ENCODE measurements around the gene FCRL1.

The FCRL1 gene

GRCh38 chr1:157775101-157775870 lies 44.6 kb downstream of the FCRL1 start:
- no peaks in the 10 kb centered on the region for H3K36me3 Mint-ChIP-seq (ENCODE audit: low read depth)
- H3K27me3 Mint-ChIP-seq (ENCODE audit: low read depth), result peaks cover 4% of the 10 kb centered on the region
- H3K9me3 Mint-ChIP-seq, result no peaks in the 10 kb centered on the region
- no peak overlapping the region for H3K27ac Mint-ChIP-seq
- no peak overlapping the region for H3K4me3 Mint-ChIP-seq
- no peaks in the 10 kb centered on the region for H3K4me1 Mint-ChIP-seq (ENCODE audit: low read depth)

DNA sequence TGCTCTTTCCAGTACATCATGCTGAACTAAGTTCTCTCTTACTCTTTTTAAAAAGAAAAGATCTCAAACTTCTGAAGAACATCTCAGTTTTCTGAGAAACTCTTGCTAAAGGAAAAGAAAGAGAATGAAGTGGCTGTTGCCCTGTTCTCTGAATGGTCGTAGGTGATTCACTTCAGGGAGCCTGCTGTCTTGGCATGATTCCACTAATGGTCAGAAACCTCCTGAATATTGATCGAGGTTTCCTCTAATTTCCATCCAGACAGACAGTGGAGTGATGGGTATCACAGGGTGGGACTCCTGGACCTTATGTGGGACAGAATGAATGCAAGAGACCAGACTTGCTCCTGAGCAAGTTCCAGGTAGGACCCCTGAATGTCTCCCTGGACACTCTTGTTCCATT lies 45.5 kb downstream of the FCRL1 start:
- Mint-ChIP-seq H3K27ac (no peak overlapping the region), H3K4me1 (ENCODE audit: low read depth) (no peaks in the 10 kb centered on the region), H3K4me3 (no peak overlapping the region), H3K9me3 (no peaks in the 10 kb centered on the region), H3K27me3 (ENCODE audit: low read depth) (peaks cover 4% of the 10 kb centered on the region), H3K36me3 (ENCODE audit: low read depth) (no peaks in the 10 kb centered on the region)

- H3K27me3 Mint-ChIP-seq (ENCODE audit: low read depth), result peaks cover 4% of the 10 kb centered on the region
- no peak overlapping the region for H3K27ac Mint-ChIP-seq
- H3K36me3 Mint-ChIP-seq (ENCODE audit: low read depth), result no peaks in the 10 kb centered on the region
- H3K4me1 Mint-ChIP-seq (ENCODE audit: low read depth), result no peaks in the 10 kb centered on the region
- H3K4me3 Mint-ChIP-seq, result no peak overlapping the region
- no peaks in the 10 kb centered on the region for H3K9me3 Mint-ChIP-seq
Observed at GRCh38 chr1:157773493-157774350, 46.2 kb downstream of the FCRL1 start.

DNA sequence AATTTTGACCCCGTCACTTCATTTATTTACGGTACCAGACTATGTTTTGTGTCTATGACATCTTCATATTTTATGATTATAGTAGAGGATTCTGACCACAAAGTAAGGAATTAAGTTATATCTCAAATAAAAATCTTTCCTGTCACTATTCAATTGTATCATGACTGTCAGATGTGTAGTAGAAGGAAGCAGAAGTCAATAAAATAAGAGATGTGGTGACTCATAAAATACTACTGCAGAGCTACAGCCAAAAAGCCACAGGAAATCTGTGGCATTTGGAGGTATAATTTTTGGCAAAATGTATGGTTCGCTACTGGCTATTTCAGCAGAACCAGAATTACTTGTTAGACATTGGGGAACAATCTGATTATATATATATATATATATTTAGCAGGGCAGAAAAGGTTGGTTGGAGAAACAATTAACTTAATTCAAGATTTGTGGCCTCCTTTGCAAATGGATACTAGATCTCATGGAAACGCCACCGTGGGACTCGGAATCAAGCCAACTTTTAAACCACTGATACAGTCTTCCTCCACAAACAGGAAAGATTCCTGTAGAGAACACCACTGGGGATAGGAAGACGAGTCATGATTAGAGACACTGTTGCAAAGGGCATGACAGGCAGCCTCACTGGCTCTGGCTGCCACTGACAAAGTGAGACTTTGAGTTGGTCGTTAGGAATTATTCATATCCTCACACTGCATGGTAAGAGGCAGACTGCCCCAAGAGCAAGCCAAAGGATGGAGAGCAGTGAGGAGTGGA lies 48.1 kb downstream of the FCRL1 start:
- Mint-ChIP-seq H3K4me3 (no peak overlapping the region), H3K4me1 (ENCODE audit: low read depth) (no peaks in the 10 kb centered on the region), H3K27ac (no peak overlapping the region), H3K9me3 (no peaks in the 10 kb centered on the region), H3K27me3 (ENCODE audit: low read depth) (peaks cover 4% of the 10 kb centered on the region), H3K36me3 (ENCODE audit: low read depth) (no peaks in the 10 kb centered on the region)

- no peak overlapping the region for H3K27ac Mint-ChIP-seq
- no peak overlapping the region for H3K4me3 Mint-ChIP-seq
- H3K36me3 Mint-ChIP-seq (ENCODE audit: low read depth), result no peaks in the 10 kb centered on the region
- no peaks in the 10 kb centered on the region for H3K9me3 Mint-ChIP-seq
- H3K27me3 Mint-ChIP-seq (ENCODE audit: low read depth), result peaks cover 4% of the 10 kb centered on the region
- no peaks in the 10 kb centered on the region for H3K4me1 Mint-ChIP-seq (ENCODE audit: low read depth)
Observed at GRCh38 chr1:157770442-157771043, 49.4 kb downstream of the FCRL1 start.

- no peak overlapping the region for H3K27ac Mint-ChIP-seq
- no peaks in the 10 kb centered on the region for H3K27me3 Mint-ChIP-seq (ENCODE audit: low read depth)
- no peaks in the 10 kb centered on the region for H3K9me3 Mint-ChIP-seq
- no peak overlapping the region for H3K4me3 Mint-ChIP-seq
- no peaks in the 10 kb centered on the region for H3K4me1 Mint-ChIP-seq (ENCODE audit: low read depth)
- no peaks in the 10 kb centered on the region for H3K36me3 Mint-ChIP-seq (ENCODE audit: low read depth)
Observed at GRCh38 chr1:157766792-157767191, 53.1 kb downstream of the FCRL1 start.

GRCh38 chr1:157758018-157758417 lies 61.9 kb downstream of the FCRL1 start:
- peaks cover 13% of the 10 kb centered on the region for H3K9me3 Mint-ChIP-seq
- no peak overlapping the region for H3K27ac Mint-ChIP-seq
- H3K4me3 Mint-ChIP-seq, result no peak overlapping the region
- H3K36me3 Mint-ChIP-seq (ENCODE audit: low read depth), result no peaks in the 10 kb centered on the region
- no peaks in the 10 kb centered on the region for H3K27me3 Mint-ChIP-seq (ENCODE audit: low read depth)
- no peaks in the 10 kb centered on the region for H3K4me1 Mint-ChIP-seq (ENCODE audit: low read depth)

GRCh38 chr1:157753611-157754010 lies 66.3 kb downstream of the FCRL1 start:
- Mint-ChIP-seq H3K9me3 (peaks cover 4% of the 10 kb centered on the region), H3K4me1 (ENCODE audit: low read depth) (no peaks in the 10 kb centered on the region), H3K4me3 (no peak overlapping the region), H3K27ac (no peak overlapping the region), H3K27me3 (ENCODE audit: low read depth) (no peaks in the 10 kb centered on the region), H3K36me3 (ENCODE audit: low read depth) (no peaks in the 10 kb centered on the region)

GRCh38 chr1:157751283-157751682 lies 68.6 kb downstream of the FCRL1 start:
- Mint-ChIP-seq H3K4me1 (ENCODE audit: low read depth) (no peaks in the 10 kb centered on the region), H3K4me3 (no peak overlapping the region), H3K36me3 (ENCODE audit: low read depth) (no peaks in the 10 kb centered on the region), H3K27me3 (ENCODE audit: low read depth) (no peaks in the 10 kb centered on the region), H3K9me3 (no peaks in the 10 kb centered on the region), H3K27ac (no peak overlapping the region)

DNA sequence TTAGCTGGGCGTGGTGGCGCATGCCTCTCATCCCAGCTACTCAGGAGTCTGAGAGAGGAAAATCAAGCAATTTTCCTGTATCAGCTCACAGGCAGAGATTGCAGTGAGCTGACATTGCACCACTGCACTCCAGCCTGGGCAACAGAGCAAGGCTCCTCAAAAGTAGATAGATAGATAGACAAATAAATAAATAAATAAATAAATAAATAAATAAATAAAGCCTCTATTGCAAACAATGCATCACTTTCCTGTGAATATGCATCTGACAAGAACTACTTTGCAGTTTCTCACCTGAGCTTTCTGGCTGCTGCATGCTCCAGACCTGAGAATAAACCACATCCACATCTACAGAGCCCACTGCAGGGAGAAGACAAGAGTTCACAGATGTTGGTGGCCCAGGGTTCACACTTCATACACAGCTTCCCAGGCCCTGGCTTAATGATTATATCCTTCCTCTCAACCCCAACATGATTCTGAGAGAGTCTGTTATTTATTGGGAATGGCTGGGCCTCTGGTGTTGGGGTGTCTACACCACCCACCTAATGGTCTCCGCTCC lies 71.6 kb downstream of the FCRL1 start:
- Mint-ChIP-seq H3K4me1 (ENCODE audit: low read depth) (no peaks in the 10 kb centered on the region), H3K36me3 (ENCODE audit: low read depth) (no peaks in the 10 kb centered on the region), H3K27ac (no peak overlapping the region), H3K4me3 (no peak overlapping the region), H3K9me3 (no peaks in the 10 kb centered on the region), H3K27me3 (ENCODE audit: low read depth) (no peaks in the 10 kb centered on the region)
